Measurements from ENCODE around the gene COTL1. TPM values are rescaled to one million over a fixed set of nuclear protein-coding genes. Genes with fewer than 3 reads are reported as not detected.

COTL1 gene
- total RNA-seq, 1 donor from 2014 or later = 35.3 TPM

DNA sequence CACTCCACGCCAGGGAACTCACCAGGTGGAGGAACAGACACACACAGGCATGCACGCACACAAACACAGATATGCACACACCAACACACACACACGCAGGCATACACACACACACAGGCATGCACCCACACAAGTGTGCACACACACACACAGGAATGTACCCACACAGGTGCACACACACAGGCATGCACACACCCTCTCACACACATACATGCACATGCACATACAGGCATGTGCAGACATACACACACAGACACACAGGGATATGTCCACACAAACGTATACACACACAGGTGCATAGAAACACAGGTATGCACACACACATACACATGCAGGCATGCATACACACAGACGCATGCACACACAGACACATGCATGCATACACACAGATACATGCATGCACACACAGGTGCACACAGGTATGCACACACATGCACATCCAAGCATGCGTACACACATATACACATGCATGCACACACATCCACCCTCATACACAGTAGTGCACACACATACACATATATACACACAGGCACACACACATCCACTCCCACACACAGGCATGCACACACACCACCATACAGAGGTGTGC lies 39.2 kb downstream of the COTL1 start:
- peaks cover 5% of the 10 kb centered on the region for H3K36me3 ChIP-seq (ENCODE audit: control insufficient read depth, insufficient read depth, low read length)
- TF ChIP-seq, protein P1, sequence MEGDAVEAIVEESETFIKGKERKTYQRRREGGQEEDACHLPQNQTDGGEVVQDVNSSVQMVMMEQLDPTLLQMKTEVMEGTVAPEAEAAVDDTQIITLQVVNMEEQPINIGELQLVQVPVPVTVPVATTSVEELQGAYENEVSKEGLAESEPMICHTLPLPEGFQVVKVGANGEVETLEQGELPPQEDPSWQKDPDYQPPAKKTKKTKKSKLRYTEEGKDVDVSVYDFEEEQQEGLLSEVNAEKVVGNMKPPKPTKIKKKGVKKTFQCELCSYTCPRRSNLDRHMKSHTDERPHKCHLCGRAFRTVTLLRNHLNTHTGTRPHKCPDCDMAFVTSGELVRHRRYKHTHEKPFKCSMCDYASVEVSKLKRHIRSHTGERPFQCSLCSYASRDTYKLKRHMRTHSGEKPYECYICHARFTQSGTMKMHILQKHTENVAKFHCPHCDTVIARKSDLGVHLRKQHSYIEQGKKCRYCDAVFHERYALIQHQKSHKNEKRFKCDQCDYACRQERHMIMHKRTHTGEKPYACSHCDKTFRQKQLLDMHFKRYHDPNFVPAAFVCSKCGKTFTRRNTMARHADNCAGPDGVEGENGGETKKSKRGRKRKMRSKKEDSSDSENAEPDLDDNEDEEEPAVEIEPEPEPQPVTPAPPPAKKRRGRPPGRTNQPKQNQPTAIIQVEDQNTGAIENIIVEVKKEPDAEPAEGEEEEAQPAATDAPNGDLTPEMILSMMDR (IDR thresholded peaks at IDR 0.05; ENCODE audit: insufficient read depth, low read length, severe bottlenecking) = no peak
- FAIRE-seq = peak; percentile 82
- no peak for DNase-seq (ENCODE audit: low read depth)
- no peak overlapping the region for H3K4me3 ChIP-seq (ENCODE audit: low read depth, low read length)
- no peaks in the 10 kb centered on the region for H3K27me3 ChIP-seq (ENCODE audit: control insufficient read depth, insufficient read depth, low read length)

DNA sequence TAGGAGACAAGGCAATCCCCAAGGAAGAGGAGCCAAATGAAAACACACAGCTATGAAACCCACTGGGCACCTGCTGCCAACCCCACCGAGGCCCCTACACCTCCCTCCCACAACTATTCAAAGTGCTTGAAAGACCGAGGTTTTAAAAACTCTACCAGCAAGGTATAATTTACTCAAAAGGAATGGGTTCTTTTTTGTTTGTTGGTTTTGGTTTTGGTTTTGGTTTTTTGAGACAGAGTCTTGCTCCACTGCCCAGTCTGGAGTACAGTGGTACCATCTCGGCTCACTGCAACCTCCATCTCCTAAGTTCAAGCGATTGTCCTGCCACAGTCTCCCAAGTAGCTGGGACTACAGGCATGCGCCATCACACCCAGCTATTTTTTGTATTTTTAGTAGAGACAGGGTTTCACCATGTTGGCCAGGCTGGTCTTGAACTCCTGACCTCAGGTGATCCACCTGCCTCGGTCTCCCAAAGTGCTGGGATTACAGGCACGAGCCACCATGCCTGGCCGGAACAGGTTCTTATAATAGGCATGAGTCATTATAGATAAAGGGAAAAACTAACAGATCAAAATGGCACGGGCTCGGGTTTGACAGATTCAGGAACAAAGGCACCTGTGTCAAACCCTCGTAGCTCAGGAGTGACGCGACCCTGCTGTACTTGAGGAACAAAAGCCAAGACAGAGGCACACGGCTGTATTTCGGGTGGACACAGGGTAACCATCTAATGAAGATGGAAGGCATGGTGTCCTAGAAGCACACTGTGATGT lies 40.7 kb downstream of the COTL1 start:
- peaks cover 2% of the 10 kb centered on the region for H3K36me3 ChIP-seq (ENCODE audit: control insufficient read depth, insufficient read depth, low read length)
- no peak overlapping the region for H3K4me3 ChIP-seq (ENCODE audit: low read depth, low read length)
- TF ChIP-seq, protein P1 (IDR thresholded peaks at IDR 0.05; ENCODE audit: insufficient read depth, low read length, severe bottlenecking) = no peak
- no peak for DNase-seq (ENCODE audit: low read depth)
- no peaks in the 10 kb centered on the region for H3K27me3 ChIP-seq (ENCODE audit: control insufficient read depth, insufficient read depth, low read length)
- no peak for FAIRE-seq

DNA sequence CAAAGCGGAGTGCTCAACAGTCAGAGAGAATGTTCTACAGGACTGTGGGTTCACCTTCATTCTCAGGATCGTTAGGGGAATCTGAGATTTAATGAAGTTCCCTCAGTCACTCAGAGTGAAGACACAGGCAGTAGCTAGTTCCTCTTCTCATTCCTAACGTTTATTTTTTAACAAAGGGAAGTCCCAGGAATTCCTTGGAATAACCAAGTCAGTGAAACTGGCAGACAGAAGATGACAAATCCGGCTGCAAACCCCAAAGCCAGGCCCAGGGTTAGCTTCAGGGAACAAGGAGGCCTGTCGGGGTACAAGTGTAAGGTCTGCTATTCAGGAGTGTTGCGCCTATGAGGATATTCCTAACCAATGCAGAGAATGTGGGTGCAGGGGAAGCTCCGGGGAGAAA lies 42.0 kb downstream of the COTL1 start:
- TF ChIP-seq, protein P1 (IDR thresholded peaks at IDR 0.05; ENCODE audit: insufficient read depth, low read length, severe bottlenecking) = no peak
- FAIRE-seq = no peak

DNA sequence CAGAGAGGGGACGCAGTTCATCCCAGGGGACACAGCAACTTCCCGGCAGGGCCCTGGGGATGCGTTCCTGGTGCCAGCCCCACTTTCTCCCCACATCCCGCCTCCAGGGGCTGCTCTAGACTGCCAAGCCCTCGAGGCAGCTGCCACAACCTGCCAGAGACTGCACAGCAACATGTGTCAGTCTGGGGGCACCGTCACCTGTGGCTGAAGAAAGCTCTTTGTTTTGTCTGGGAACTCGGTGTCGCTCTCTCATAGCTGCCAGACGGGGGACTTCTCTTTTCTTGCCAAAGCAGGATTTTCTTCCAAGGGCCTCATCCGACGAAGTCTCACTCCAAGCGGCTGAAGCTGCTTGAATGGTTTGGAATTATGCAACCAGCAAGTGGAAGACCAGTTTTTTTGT lies 43.7 kb downstream of the COTL1 start:
- no peaks in the 10 kb centered on the region for H3K27me3 ChIP-seq (ENCODE audit: control insufficient read depth, insufficient read depth, low read length)
- DNase-seq (ENCODE audit: low read depth) (no peak), FAIRE-seq (no peak)
- TF ChIP-seq, protein P1 (IDR thresholded peaks at IDR 0.05; ENCODE audit: insufficient read depth, low read length, severe bottlenecking) = no peak
- peaks cover 6% of the 10 kb centered on the region for H3K36me3 ChIP-seq (ENCODE audit: control insufficient read depth, insufficient read depth, low read length)
- H3K4me3 ChIP-seq (ENCODE audit: low read depth, low read length) = no peak overlapping the region

More for the DNA sequence above, 42.0 kb downstream of the COTL1 start:
- Histone ChIP-seq H3K27me3 (ENCODE audit: control insufficient read depth, insufficient read depth, low read length) (no peaks in the 10 kb centered on the region), H3K4me3 (ENCODE audit: low read depth, low read length) (no peak overlapping the region), H3K36me3 (ENCODE audit: control insufficient read depth, insufficient read depth, low read length) (peaks cover 6% of the 10 kb centered on the region)
- DNase-seq (ENCODE audit: low read depth) = no peak

DNA sequence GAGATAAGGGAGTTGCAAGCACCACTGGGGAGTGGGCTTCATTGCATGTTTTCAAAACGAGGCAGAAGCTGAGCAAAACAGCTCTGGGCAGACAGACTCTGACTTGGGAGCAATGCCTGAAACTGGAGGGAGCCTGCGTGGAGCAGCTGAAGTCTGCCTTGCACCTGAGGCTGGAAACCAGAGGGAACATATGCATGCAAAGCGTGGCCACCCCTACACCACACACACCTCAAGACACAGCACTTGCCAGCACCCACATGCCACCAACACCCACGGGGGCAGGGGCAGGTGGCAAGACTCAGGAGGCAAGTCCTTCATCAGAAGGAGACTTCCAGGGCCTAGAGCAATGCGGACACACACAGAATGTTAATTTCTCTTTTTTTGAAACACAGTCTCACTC lies 45.8 kb downstream of the COTL1 start:
- H3K27me3 ChIP-seq (ENCODE audit: control insufficient read depth, insufficient read depth, low read length) = no peaks in the 10 kb centered on the region
- H3K4me3 ChIP-seq (ENCODE audit: low read depth, low read length) = no peak overlapping the region
- peaks cover 6% of the 10 kb centered on the region for H3K36me3 ChIP-seq (ENCODE audit: control insufficient read depth, insufficient read depth, low read length)
- FAIRE-seq (no peak), DNase-seq (ENCODE audit: low read depth) (no peak)
- TF ChIP-seq, protein P1 (IDR thresholded peaks at IDR 0.05; ENCODE audit: insufficient read depth, low read length, severe bottlenecking) = no peak

Measured in bronchial epithelial cell (primary cell).